ENCODE data around the gene TEX53.
A peak's percentile ranks its signal among the peaks of the same experiment; 100 is the strongest.

Gene TEX53

GRCh38 chr9:114612272-114612923 lies 45.2 kb downstream of the TEX53 start:
- ATAC-seq (ENCODE audit: low read depth) (no peak; the same call in 2 of the 3 replicates), DNase-seq (ENCODE audit: low spot score) (no peak)
- no peak for TF ChIP-seq CTCF (IDR thresholded peaks at IDR 0.05; ENCODE audit: poor library complexity, severe bottlenecking)
- no peaks in the 10 kb centered on the region for H3K9me3 ChIP-seq (ENCODE audit: severe bottlenecking)
- H3K4me3 ChIP-seq (ENCODE audit: severe bottlenecking): peak overlapping the region; percentile 94
- peak overlapping the region; percentile 69 for H3K27ac ChIP-seq (ENCODE audit: poor library complexity, severe bottlenecking)
- no peaks in the 10 kb centered on the region for H3K27me3 ChIP-seq (ENCODE audit: insufficient read depth, poor library complexity, severe bottlenecking)
- no peaks in the 10 kb centered on the region for H3K36me3 ChIP-seq (ENCODE audit: low read depth)
- peaks cover 11% of the 10 kb centered on the region for H3K4me1 ChIP-seq (ENCODE audit: insufficient read depth, poor library complexity, severe bottlenecking)

- no peaks in the 10 kb centered on the region for H3K27me3 ChIP-seq (ENCODE audit: insufficient read depth, poor library complexity, severe bottlenecking)
- DNase-seq (ENCODE audit: low spot score) (no peak), ATAC-seq (ENCODE audit: low read depth) (peak; percentile 77)
- no peaks in the 10 kb centered on the region for H3K9me3 ChIP-seq (ENCODE audit: severe bottlenecking)
- H3K27ac ChIP-seq (ENCODE audit: poor library complexity, severe bottlenecking): peak overlapping the region; percentile 69
- H3K4me3 ChIP-seq (ENCODE audit: severe bottlenecking): peak overlapping the region; percentile 94
- no peaks in the 10 kb centered on the region for H3K36me3 ChIP-seq (ENCODE audit: low read depth)
- H3K4me1 ChIP-seq (ENCODE audit: insufficient read depth, poor library complexity, severe bottlenecking): peaks cover 11% of the 10 kb centered on the region
- no peak for TF ChIP-seq CTCF (IDR thresholded peaks at IDR 0.05; ENCODE audit: poor library complexity, severe bottlenecking)
Observed at GRCh38 chr9:114611516-114612271, 45.9 kb downstream of the TEX53 start.

- DNase-seq (ENCODE audit: low spot score): no peak
- no peak for TF ChIP-seq CTCF (IDR thresholded peaks at IDR 0.05; ENCODE audit: poor library complexity, severe bottlenecking)
- Histone ChIP-seq H3K27me3 (ENCODE audit: insufficient read depth, poor library complexity, severe bottlenecking) (no peaks in the 10 kb centered on the region), H3K9me3 (ENCODE audit: severe bottlenecking) (no peaks in the 10 kb centered on the region), H3K36me3 (ENCODE audit: low read depth) (no peaks in the 10 kb centered on the region), H3K4me1 (ENCODE audit: insufficient read depth, poor library complexity, severe bottlenecking) (peaks cover 11% of the 10 kb centered on the region), H3K4me3 (ENCODE audit: severe bottlenecking) (no peak overlapping the region), H3K27ac (ENCODE audit: poor library complexity, severe bottlenecking) (no peak overlapping the region)
- ATAC-seq (ENCODE audit: low read depth): no peak
Observed at GRCh38 chr9:114608525-114608796, 49.1 kb downstream of the TEX53 start.

- Histone ChIP-seq H3K27me3 (ENCODE audit: insufficient read depth, poor library complexity, severe bottlenecking) (no peaks in the 10 kb centered on the region), H3K4me1 (ENCODE audit: insufficient read depth, poor library complexity, severe bottlenecking) (peaks cover 15% of the 10 kb centered on the region), H3K27ac (ENCODE audit: poor library complexity, severe bottlenecking) (no peak overlapping the region), H3K36me3 (ENCODE audit: low read depth) (no peaks in the 10 kb centered on the region), H3K4me3 (ENCODE audit: severe bottlenecking) (no peak overlapping the region), H3K9me3 (ENCODE audit: severe bottlenecking) (no peaks in the 10 kb centered on the region)
- no peak for TF ChIP-seq CTCF (IDR thresholded peaks at IDR 0.05; ENCODE audit: poor library complexity, severe bottlenecking)
- no peak for DNase-seq (ENCODE audit: low spot score)
- ATAC-seq (ENCODE audit: low read depth): no peak
Observed at GRCh38 chr9:114607671-114608524, 49.7 kb downstream of the TEX53 start.
